Cardiac fibroblast (primary cell): ENCODE results near the gene DRAM1.
A peak's percentile ranks its signal among the peaks of the same experiment; 100 is the strongest.

Source experiments
- DNase-seq, 2 donors: peaks; one replicate each; pipeline versions ENCODE4 v3.0.0 to v3.0.0-alpha.2; 2010; ENCODE audit warnings: low read depth in 2 of 2
- H3K4me3 ChIP-seq, 2 donors: replicated peaks in 1 of 2; 1 replicate in 1 of 2; 2 replicates in 1 of 2; pipeline ENCODE4 v1.5.1; 2011; ENCODE audit warnings: low read depth in 2 of 2, low read length in 2 of 2, mild to moderate bottlenecking in 2 of 2, moderate library complexity in 1 of 2
- TF ChIP-seq, protein P1 (sequence below): IDR thresholded peaks from one replicate; pipeline ENCODE4 v1.5.1; 2011; ENCODE audit warnings: low read depth, mild to moderate bottlenecking, low read length, inconsistent platforms

DRAM1 gene

DNA sequence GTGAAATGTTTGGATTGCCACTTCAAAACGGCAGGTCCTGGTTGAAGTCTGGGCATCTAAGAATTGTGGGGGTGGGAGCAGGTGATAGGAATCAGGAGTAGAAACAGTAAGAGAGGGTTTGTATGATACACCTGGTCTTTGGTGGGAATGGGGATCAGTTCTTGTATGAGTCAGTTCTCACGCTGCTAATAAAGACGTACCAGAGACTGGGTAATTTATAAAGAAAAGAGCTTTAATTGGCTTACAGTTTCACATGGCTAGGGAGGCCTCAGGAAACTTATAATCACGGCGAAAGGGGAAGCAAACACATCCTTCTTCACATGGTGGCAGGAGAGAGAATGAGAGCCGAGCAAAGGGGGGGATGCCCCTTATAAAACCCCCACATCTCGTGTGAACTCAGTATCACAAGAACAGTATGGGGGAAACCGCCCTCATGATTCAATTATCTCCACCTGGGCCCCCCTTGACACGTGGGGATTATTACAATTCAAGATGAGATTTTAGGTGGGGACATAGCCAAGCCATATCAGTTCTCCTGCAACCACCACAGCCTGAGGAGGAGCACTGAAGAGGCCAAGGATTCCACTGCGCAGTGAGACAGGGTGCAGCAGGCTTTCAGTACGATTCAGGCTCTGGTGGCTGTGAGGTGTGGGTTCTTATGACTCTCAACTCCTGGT lies 52.1 kb downstream of the DRAM1 start:
- TF ChIP-seq, protein P1, sequence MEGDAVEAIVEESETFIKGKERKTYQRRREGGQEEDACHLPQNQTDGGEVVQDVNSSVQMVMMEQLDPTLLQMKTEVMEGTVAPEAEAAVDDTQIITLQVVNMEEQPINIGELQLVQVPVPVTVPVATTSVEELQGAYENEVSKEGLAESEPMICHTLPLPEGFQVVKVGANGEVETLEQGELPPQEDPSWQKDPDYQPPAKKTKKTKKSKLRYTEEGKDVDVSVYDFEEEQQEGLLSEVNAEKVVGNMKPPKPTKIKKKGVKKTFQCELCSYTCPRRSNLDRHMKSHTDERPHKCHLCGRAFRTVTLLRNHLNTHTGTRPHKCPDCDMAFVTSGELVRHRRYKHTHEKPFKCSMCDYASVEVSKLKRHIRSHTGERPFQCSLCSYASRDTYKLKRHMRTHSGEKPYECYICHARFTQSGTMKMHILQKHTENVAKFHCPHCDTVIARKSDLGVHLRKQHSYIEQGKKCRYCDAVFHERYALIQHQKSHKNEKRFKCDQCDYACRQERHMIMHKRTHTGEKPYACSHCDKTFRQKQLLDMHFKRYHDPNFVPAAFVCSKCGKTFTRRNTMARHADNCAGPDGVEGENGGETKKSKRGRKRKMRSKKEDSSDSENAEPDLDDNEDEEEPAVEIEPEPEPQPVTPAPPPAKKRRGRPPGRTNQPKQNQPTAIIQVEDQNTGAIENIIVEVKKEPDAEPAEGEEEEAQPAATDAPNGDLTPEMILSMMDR, result no peak
- no peak for DNase-seq

DNA sequence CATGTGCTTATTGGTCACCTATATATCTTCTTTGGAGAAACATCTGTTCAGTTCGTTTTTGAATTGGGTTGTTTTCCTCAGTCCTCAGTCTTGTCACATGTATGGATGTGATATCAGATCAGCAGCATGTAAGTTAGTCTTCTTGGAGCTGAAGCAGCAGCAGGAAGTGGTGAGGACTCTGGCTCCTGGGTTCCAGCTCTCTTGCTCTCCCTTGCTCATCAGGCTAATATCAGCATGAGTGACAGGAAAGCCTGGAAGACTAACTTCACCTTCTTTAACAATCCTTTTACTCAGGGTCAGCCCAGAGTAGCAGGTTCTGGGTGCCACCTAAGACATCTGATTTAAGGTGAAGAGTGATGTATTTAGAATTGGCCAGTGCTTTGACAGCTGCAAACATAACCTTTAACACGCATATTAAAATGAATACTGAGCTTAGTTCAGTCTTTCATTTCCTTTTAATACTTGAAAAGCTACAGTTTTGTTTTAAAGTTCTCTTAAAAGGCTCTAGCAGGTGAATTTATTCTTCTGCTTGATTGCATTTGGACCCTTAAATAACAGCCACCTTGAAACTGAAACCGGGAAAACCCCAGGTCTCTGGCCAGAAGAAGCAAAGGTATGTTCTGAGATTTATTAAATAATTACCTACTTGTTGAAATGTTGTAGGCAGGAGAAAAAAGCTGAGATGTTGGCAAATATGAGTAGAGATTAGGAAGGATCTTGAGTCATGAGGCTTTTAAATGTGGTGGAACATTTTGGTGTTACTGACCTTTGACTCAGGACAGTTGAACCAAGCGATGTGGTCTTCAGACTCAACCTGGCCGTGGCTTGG lies 54.3 kb downstream of the DRAM1 start:
- TF ChIP-seq, protein P1, result no peak
- H3K4me3 ChIP-seq, result no peak overlapping the region
- DNase-seq, result no peak

More for the DNA sequence above, 52.1 kb downstream of the DRAM1 start:
- H3K4me3 ChIP-seq, result no peak overlapping the region

DNA sequence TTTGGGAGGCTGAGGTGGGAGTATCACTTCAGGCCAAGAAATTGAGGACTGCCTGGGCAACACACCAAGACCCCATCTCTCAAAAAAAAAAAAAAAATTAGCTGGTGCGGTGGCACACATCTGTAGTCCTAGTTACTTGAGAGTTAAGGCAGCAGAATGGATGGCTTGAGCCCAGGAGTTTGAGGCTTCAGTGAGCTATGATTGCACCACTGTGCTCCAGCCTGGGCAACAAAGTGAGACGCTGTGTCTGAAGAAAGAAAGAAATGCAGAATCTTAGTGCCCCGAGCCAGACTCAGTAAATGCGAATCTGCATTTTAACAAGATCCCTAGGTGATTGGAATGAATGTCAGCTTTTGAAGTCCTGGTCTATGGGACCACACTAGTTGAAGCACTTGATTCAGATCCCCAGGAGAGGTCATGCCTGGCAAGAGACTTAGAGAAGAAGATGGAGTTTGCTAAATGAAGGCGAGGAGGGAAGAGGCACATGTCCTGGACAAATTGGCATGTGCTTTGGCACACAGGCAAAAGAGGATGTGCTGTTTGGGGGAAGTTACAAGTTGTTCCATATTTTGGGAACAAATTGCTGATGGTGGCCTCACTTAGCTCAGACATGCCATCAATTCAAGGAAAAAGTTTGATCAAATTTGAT lies 56.6 kb downstream of the DRAM1 start:
- no peak overlapping the region for H3K4me3 ChIP-seq
- no peak for DNase-seq
- TF ChIP-seq, protein P1, result no peak

DNA sequence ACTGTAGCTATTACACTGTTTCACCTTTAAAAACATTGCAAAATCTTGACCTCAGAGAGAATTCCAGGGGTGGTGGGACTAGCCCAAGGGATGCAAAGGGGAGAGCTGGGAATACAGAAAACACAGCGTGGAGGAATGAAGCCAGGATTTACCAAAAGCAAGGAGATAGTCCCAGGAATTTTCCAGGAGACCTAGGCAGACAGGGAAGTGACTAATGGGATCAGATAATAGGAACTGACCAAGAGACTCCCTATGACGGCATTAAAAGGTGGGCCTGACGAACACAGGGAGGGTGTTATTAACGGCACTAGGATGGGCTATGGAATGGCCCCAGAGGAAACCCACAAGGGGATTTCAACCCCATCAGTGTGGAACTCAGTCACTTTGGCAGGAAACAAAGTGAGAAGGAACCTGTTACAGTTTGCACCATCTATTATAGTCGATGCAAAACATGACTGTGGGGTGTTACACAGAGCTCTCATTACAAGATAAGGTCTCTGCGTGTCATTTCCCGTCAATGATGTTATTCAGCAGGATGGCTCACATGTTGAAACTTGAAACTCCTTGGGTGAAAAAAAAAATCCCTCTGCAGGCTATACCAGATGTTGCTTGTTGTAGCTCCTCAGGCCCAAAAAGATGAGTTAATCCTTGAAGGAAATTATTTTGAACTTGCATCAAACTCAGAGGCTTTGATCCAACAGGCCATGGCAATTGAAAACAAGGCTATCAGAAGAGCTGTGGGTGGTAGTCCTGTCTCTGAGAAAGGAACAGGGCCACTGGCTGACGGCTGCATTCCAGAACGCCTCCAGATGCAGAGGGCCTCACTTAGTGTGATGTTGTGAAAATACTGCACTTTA lies 58.7 kb downstream of the DRAM1 start:
- TF ChIP-seq, protein P1, result no peak
- DNase-seq, result peak; percentile 95 to 98
- no peak overlapping the region for H3K4me3 ChIP-seq

DNA sequence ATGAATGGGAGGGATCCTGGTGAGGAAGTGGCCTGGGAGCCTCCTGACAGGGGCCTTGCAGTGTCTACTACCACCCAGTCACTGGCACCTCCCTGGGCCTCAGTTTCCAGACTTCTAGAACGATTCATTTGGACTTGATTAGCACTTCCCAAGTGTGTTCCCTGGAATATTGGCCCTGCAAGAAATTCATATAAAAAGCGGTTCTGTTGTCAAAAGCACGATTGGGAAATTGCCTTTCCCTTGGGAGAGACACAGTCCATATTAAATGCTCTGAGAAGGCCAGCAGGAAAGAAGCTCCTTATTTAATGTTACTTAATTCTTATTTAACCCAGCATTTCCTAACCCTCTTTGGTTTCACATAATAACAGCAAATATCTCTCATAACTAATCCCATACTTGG lies 61.9 kb downstream of the DRAM1 start:
- DNase-seq, result peak in 1 of 2 donors; percentile 44
- TF ChIP-seq, protein P1, result no peak
- H3K4me3 ChIP-seq, result no peak overlapping the region

DNA sequence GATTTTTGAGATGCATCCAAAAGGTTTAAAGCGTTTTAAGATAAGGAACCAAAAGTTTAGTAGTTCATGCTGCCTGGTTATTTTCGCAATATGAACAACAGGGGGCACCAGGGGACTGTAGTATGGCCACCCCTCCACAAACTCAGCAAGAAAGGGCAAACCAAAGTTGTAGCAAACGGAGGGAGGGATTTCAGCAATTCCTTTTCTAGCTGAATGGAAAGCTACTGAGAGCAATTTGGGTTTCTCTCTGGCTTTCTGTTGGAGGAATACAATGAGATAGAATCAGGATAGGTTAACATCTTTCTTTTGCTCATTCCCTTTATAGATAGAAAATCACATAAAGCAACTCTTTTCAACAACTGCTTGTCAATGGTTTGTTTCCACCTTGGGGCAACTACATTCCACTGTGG lies 62.5 kb downstream of the DRAM1 start:
- TF ChIP-seq, protein P1, result peak; percentile 81
- peak; percentile 85 to 91 for DNase-seq
- no peak overlapping the region for H3K4me3 ChIP-seq
